A673 (cell line): ENCODE data around the gene CFAP61.

ENCODE experiments used
- CTCF ChIP-seq: fragments of 300-800, 200-600 bp; sonication (generic); conservative IDR thresholded peaks from 2 replicates; pipeline ENCODE4 v1.5.1; 2017; ENCODE audit warnings: low read depth, mild to moderate bottlenecking, antibody characterized with exemption, low read length, moderate library complexity, mixed read lengths
- EZH2 ChIP-seq: fragments of 200-600 bp; sonication (generic); IDR thresholded peaks from 2 replicates; pipeline ENCODE4 v1.6.1; 2017; ENCODE audit warnings: borderline replicate concordance, low read depth, mild to moderate bottlenecking, mixed read lengths, antibody characterized with exemption, low read length; ENCODE audit not compliant: poor library complexity, severe bottlenecking

DNA sequence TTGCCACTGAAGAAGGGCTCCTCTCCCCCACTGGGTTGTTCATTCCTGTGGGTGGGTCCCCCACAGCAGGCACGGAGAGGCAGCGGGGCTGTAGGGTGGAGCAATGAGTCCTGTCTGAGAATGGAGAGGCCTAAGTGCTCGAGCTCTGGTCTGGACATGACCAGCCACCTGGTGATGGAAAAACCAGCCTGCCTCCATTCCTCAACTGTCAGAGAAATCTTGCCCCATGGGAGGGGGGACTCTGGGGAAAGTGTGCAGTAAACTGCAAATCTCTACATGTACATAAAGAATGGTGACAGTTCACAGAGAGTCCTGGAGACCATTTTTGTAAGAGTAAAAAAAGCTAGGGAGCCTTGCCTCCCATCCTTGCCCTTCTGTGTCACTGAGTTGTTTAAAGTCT is 349.7 kb downstream of the CFAP61 start:
- no peak for TF ChIP-seq CTCF
- no peak for TF ChIP-seq EZH2
